ENCODE measurements around the gene WSCD1.
A peak's percentile ranks its signal among the peaks of the same experiment; 100 is the strongest.

The WSCD1 gene

DNA sequence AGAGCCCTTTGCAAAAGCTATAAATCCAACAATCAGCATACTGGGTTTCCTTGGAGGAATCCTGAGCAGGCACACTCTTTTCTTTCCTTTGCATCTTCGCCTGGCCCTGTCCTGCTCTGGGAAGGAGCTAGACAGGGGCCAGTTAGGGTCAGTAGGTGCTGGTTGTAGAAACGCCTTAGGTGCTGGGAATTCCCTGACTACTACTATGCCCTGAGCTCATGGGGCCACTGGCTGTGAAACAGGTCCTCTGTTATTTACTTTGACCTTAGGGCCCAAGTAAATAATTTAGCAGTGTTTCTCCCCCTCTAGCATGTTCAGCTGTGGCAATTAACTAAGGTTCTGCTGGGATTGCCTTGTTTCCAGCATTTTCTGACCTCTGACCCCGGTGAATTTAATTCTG lies 15.8 kb upstream of the WSCD1 start:
- no peak for DNase-seq (ENCODE audit: low read depth)
- H3K4me3 ChIP-seq (ENCODE audit: control insufficient read depth, low read depth, low read length) = no peak overlapping the region
- TF ChIP-seq, protein P1, sequence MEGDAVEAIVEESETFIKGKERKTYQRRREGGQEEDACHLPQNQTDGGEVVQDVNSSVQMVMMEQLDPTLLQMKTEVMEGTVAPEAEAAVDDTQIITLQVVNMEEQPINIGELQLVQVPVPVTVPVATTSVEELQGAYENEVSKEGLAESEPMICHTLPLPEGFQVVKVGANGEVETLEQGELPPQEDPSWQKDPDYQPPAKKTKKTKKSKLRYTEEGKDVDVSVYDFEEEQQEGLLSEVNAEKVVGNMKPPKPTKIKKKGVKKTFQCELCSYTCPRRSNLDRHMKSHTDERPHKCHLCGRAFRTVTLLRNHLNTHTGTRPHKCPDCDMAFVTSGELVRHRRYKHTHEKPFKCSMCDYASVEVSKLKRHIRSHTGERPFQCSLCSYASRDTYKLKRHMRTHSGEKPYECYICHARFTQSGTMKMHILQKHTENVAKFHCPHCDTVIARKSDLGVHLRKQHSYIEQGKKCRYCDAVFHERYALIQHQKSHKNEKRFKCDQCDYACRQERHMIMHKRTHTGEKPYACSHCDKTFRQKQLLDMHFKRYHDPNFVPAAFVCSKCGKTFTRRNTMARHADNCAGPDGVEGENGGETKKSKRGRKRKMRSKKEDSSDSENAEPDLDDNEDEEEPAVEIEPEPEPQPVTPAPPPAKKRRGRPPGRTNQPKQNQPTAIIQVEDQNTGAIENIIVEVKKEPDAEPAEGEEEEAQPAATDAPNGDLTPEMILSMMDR (conservative IDR thresholded peaks at IDR 0.05; ENCODE audit: control insufficient read depth, insufficient read depth, low read depth, low read length) = no peak

DNA sequence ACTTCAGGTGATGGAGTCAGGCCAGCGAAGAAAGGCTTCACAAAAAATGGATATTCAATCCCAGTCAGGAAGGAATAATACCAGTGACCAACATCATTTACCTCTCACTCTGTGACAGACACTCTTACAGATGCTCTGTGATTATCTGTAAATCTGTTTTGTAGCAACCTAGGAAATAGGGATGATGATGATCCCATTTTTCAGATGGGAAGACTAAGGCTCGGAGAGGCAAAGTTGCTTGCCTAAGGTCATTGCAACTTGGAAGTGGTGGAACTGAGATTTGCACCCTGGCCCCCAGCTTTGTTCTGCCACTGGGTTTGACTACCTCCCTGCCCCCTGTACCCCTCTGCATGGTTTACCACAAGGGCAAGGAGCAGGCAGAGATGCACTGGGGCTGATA lies 14.1 kb upstream of the WSCD1 start:
- DNase-seq (ENCODE audit: low read depth) = no peak
- TF ChIP-seq, protein P1 (conservative IDR thresholded peaks at IDR 0.05; ENCODE audit: control insufficient read depth, insufficient read depth, low read depth, low read length) = no peak

GRCh38 chr17:6057562-6057961 lies 12.6 kb upstream of the WSCD1 start:
- no peak overlapping the region for H3K4me3 ChIP-seq (ENCODE audit: control insufficient read depth, low read depth, low read length)
- DNase-seq (ENCODE audit: low read depth) = no peak
- TF ChIP-seq, protein P1 (conservative IDR thresholded peaks at IDR 0.05; ENCODE audit: control insufficient read depth, insufficient read depth, low read depth, low read length) = no peak

More for the DNA sequence above, 14.1 kb upstream of the WSCD1 start:
- no peak overlapping the region for H3K4me3 ChIP-seq (ENCODE audit: control insufficient read depth, low read depth, low read length)

- no peak for DNase-seq (ENCODE audit: low read depth)
- no peak overlapping the region for H3K4me3 ChIP-seq (ENCODE audit: control insufficient read depth, low read depth, low read length)
- TF ChIP-seq, protein P1 (conservative IDR thresholded peaks at IDR 0.05; ENCODE audit: control insufficient read depth, insufficient read depth, low read depth, low read length) = no peak
These were observed 10.8 kb upstream of the WSCD1 start for GRCh38 chr17:6059406-6059805.

DNA sequence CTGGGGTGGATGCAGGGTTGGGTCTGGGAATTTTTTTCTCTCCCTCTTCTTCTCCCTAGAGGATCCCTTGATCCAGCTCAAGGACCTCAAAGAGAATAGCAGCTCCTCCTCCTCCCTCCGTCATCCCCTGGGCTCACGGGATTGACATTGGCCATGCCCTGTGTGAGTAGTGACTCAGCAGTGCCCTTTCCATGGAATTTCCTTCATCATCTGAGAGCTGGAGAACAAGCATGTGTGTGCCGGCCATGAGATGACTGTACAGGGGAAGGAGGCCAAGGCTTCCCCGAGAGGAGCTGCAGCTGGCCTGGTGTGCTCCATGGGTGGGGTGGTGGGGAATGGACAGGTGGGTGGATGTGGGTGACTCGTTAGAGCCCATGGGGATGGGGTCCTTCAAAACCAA lies 8.9 kb upstream of the WSCD1 start:
- TF ChIP-seq, protein P1 (conservative IDR thresholded peaks at IDR 0.05; ENCODE audit: control insufficient read depth, insufficient read depth, low read depth, low read length) = no peak
- H3K4me3 ChIP-seq (ENCODE audit: control insufficient read depth, low read depth, low read length) = no peak overlapping the region
- DNase-seq (ENCODE audit: low read depth) = peak; percentile 54

DNA sequence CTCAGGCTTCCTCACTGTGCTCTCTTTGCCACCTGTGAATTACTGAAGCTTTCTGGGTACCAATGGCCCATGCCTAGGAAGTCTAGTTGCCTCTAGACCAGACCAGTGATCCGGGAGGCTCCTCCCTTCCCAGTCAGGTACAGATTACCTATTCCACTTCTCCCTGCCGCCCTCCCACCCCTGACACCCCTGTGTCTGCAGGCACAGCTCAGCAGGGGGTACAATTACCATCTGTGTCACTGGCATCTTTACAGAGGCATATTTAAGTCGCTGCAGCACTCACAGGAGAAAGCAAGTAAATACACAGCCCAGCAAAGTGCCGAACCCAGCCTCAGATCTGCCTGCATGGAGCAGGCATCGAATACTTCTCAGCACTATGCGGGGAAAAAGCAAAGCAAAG lies 5.3 kb upstream of the WSCD1 start:
- H3K4me3 ChIP-seq (ENCODE audit: control insufficient read depth, low read depth, low read length) = no peak overlapping the region
- TF ChIP-seq, protein P1 (conservative IDR thresholded peaks at IDR 0.05; ENCODE audit: control insufficient read depth, insufficient read depth, low read depth, low read length) = no peak
- DNase-seq (ENCODE audit: low read depth) = no peak

GRCh38 chr17:6065351-6065750 lies 4.8 kb upstream of the WSCD1 start:
- H3K4me3 ChIP-seq (ENCODE audit: control insufficient read depth, low read depth, low read length) = no peak overlapping the region
- TF ChIP-seq, protein P1 (conservative IDR thresholded peaks at IDR 0.05; ENCODE audit: control insufficient read depth, insufficient read depth, low read depth, low read length) = no peak
- DNase-seq (ENCODE audit: low read depth) = no peak
